SH-SY5Y (cell line): Measurements from ENCODE around the gene ANKRD12.

Experiments used
- GATA2 ChIP-seq: IDR thresholded peaks from 2 replicates; pipeline ENCODE4 v1.6.1; 2011; ENCODE audit warnings: mild to moderate bottlenecking, low read depth, low read length
- GATA3 ChIP-seq: IDR thresholded peaks from 2 replicates; pipeline ENCODE4 v1.6.1; 2011; ENCODE audit warnings: low read depth, mild to moderate bottlenecking, low read length, moderate library complexity

- TF ChIP-seq GATA3 (no peak), GATA2 (no peak)
These were observed 41.1 kb upstream of the ANKRD12 start for GRCh38 chr18:9095297-9096006.
